SU-DHL-6 (cell line): Measurements from ENCODE around the gene ZNF264.

Source experiments
- CTCF ChIP-seq: fragments of 200-600 bp; sonication (generic); IDR thresholded peaks from one replicate; pipeline ENCODE4 v1.5.1; 2017; ENCODE audit warnings: antibody characterized with exemption, mild to moderate bottlenecking, low read length, moderate library complexity; ENCODE audit not compliant: insufficient read depth, poor library complexity, severe bottlenecking
- EZH2phosphoT487 ChIP-seq: fragments of 200-600 bp; sonication (generic), shearing (Covaris generic); conservative IDR thresholded peaks from 2 replicates; pipeline ENCODE4 v1.6.1; 2018; ENCODE audit warnings: mild to moderate bottlenecking, antibody characterized with exemption, low read length, moderate library complexity, mixed read lengths

GRCh38 chr19:57245066-57245465, 53.8 kb downstream of the ZNF264 start:
- TF ChIP-seq CTCF (no peak), EZH2phosphoT487 (no peak)
